Measurements from ENCODE around the gene PIGS.

DNA sequence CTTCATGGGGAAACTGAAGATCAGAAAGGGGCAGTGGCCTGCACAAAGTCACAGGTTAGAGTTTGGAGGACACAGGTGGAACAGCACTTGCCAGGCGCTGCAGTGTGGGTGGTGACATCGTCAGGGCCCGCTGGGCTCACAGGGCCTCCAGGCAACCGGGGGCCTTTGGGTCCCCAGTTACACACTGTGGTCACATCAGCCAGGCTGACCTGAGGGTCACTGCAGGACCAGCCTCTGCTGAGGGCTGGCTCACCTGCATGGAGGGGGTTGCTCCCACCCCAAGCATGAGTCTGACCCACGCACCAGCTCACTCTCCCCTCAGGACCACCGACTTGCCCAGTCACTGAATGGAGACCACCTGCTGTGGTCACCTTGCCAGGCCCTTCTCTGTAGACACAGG lies 48.1 kb downstream of the PIGS start:
- TF ChIP-seq POLR2A (IDR thresholded peaks at IDR 0.05; ENCODE audit: low read depth, low read length) (no peak), POU2F2 (IDR thresholded peaks at IDR 0.05; ENCODE audit: low read depth, low read length) (no peak), POLR2AphosphoS5 (IDR thresholded peaks at IDR 0.05; ENCODE audit: low read depth, low read length) (no peak), PAX5 (IDR thresholded peaks at IDR 0.05; ENCODE audit: insufficient read depth, low read length, severe bottlenecking) (no peak)
